A549 (cell line): ENCODE data around the gene KCNE3. TPM values are rescaled to one million over a fixed set of nuclear protein-coding genes. Genes with fewer than 3 reads are reported as not detected.

Source experiments
- ATAC-seq, 2 experiments: fragments of 200-7000 bp in 1 of 2; fragments of >200 bp in 1 of 2; cut with Nextera tagmentation in 1 of 2; cut with Tn5 transposase in 1 of 2; 3 replicates each; pipeline versions ENCODE4 v1.8.0 to v1.9.1; 2018 to 2020; ENCODE audit warnings: mild to moderate bottlenecking in 1 of 2, moderate library complexity in 1 of 2
- CTCF ChIA-PET: fragments of 300-600 bp; sonication (Branson Sonifier 250); formaldehyde crosslinking; extraction: SDS; loops from one replicate; lab custom pipeline; 2021; ENCODE audit warnings: antibody characterized with exemption, inconsistent platforms; lab: Yijun Ruan, JAX
- POLR2A ChIA-PET: fragments of 350-600 bp; formaldehyde crosslinking; extraction: SDS; loops from one replicate; lab custom pipeline; 2021; ENCODE audit warnings: antibody characterized with exemption, inconsistent platforms; lab: Yijun Ruan, JAX
- DNase-seq, 2 experiments: peaks; one replicate each; pipeline versions ENCODE4 v3.0.0 to v3.0.0-alpha.2; 2011 to 2016; ENCODE audit warnings: low read depth in 1 of 2, low spot score in 1 of 2
- FAIRE-seq: peaks from 2 replicates; lab custom pipeline; 2011; peaks lifted over from hg19 to GRCh38; lab: Jason Lieb, UNC
- H3K27ac ChIP-seq, 2 experiments: fragments of >200 bp; sonication (Bioruptor Twin); formaldehyde crosslinking; 3 replicates each; pipeline ENCODE4 v1.5.1; 2016 to 2017
- H3K4me1 ChIP-seq: fragments of >200 bp; sonication (Bioruptor Twin); formaldehyde crosslinking; 3 replicates; pipeline ENCODE4 v1.6.1; 2016
- H3K4me2 ChIP-seq: fragments of >200 bp; sonication (Bioruptor Twin); formaldehyde crosslinking; 3 replicates; pipeline ENCODE4 v1.6.1; 2016
- H3K4me3 ChIP-seq: fragments of >200 bp; sonication (Bioruptor Twin); formaldehyde crosslinking; 3 replicates; pipeline ENCODE4 v1.5.1; 2016
- H3K9me3 ChIP-seq: fragments of >200 bp; sonication (Bioruptor Twin); formaldehyde crosslinking; 3 replicates; pipeline ENCODE4 v1.6.1; 2016
- BHLHE40 ChIP-seq: IDR thresholded peaks from 2 replicates; pipeline ENCODE4 v1.6.1; 2012; ENCODE audit warnings: low read depth, low read length, inconsistent platforms
- CBX8 ChIP-seq: fragments of 200-600 bp; sonication (generic); IDR thresholded peaks from 2 replicates; pipeline ENCODE4 v1.6.1; 2016
- HOXA7 ChIP-seq: fragments of 250-450 bp; sonication (Bioruptor Pico); IDR thresholded peaks from 2 replicates; pipeline ENCODE4 v1.5.0; 2020; ENCODE audit warnings: mild to moderate bottlenecking, moderate library complexity
- HOXB13 ChIP-seq: fragments of 250-450 bp; sonication (Bioruptor Pico); IDR thresholded peaks from 2 replicates; pipeline ENCODE4 v1.5.0; 2020; ENCODE audit warnings: low read depth, mild to moderate bottlenecking, moderate library complexity
- JUN ChIP-seq, 2 experiments: fragments of >200 bp; sonication (Bioruptor Twin); formaldehyde crosslinking; IDR thresholded peaks; 2 replicates in 1 of 2; 3 replicates in 1 of 2; pipeline ENCODE4 v1.6.1; 2016 to 2017
- KDM1A ChIP-seq: fragments of 200-600 bp; sonication (generic); IDR thresholded peaks from 2 replicates; pipeline ENCODE4 v1.6.1; 2016; ENCODE audit warnings: low read depth, mild to moderate bottlenecking
- MAZ ChIP-seq: fragments of 150-350 bp; IDR thresholded peaks from 2 replicates; pipeline ENCODE4 v1.6.1; 2014; ENCODE audit warnings: antibody characterized with exemption, low read depth, low read length, borderline replicate concordance
- NR3C1 ChIP-seq: fragments of >200 bp; sonication (Bioruptor Twin); formaldehyde crosslinking; IDR thresholded peaks from 3 replicates; pipeline ENCODE4 v1.6.1; 2017
- RAD21 ChIP-seq, 2 experiments: fragments of >200 bp in 1 of 2; sonication (Bioruptor Twin) in 1 of 2; formaldehyde crosslinking in 1 of 2; IDR thresholded peaks in 1 of 2; conservative IDR thresholded peaks in 1 of 2; 2 replicates in 1 of 2; 3 replicates in 1 of 2; pipeline ENCODE4 v1.6.1; 2012 to 2018; ENCODE audit warnings: inconsistent platforms in 1 of 2
- RFX5 ChIP-seq: fragments of 450-650 bp; IDR thresholded peaks from 2 replicates; pipeline ENCODE4 v1.7.1; 2014; ENCODE audit warnings: antibody characterized with exemption, mild to moderate bottlenecking, moderate library complexity
- TFCP2L1 ChIP-seq: fragments of 250-450 bp; sonication (Bioruptor Pico); IDR thresholded peaks from 2 replicates; pipeline ENCODE4 v1.5.0; 2021; ENCODE audit warnings: mild to moderate bottlenecking
- WGBS: methylation state at CpG from one replicate; pipeline ENCODE4 v1.1.6; 2017; ENCODE audit errors: missing lambda C conversion rate; 5-methylcytosine and 5-hydroxymethylcytosine counted together
- polyA plus RNA-seq, 4 experiments: library from polyadenylated mRNA; depleted of rRNA in 3 of 4; stranded (reverse); fragments of >200 nt; fragmentation: RNase III in 1 of 4; extraction: RNeasy Plus Mini Kit Qiagen cat#74134 plus additional on column Dnase treatment in 1 of 4; gene quantifications; 2 replicates in 3 of 4; 3 replicates in 1 of 4; pipeline ENCODE4 v1.2.3, GENCODE V29; 2011 to 2017
- TF ChIP-seq, protein P1 (sequence below): fragments of 200-600 bp; sonication (generic); IDR thresholded peaks from 2 replicates; pipeline ENCODE4 v1.6.1; 2016; ENCODE audit warnings: antibody characterized with exemption, mild to moderate bottlenecking, moderate library complexity
- TF ChIP-seq, protein P2 (sequence below): fragments of 450-650 bp; IDR thresholded peaks from 2 replicates; pipeline ENCODE4 v1.6.1; 2014; ENCODE audit warnings: antibody characterized with exemption
- TF ChIP-seq, protein P3 (sequence below): fragments of >200 bp; sonication (Bioruptor Twin); formaldehyde crosslinking; IDR thresholded peaks from 2 replicates; pipeline ENCODE4 v1.6.1; 2016
- TF ChIP-seq, protein P4 (sequence below): fragments of >200 bp; sonication (Bioruptor Twin); formaldehyde crosslinking; IDR thresholded peaks from 3 replicates; pipeline ENCODE4 v1.5.1; 2016
- TF ChIP-seq, protein P5 (sequence below): fragments of >200 bp; sonication (Bioruptor Twin); formaldehyde crosslinking; IDR thresholded peaks from 3 replicates; pipeline ENCODE4 v1.6.1; 2016
- TF ChIP-seq, protein P6 (sequence below): IDR thresholded peaks from 2 replicates; pipeline ENCODE4 v1.6.1; 2012
- TF ChIP-seq, protein P7 (sequence below): IDR thresholded peaks from 2 replicates; pipeline ENCODE4 v1.6.1; 2012; ENCODE audit warnings: low read depth, borderline replicate concordance

The KCNE3 gene
- polyA plus RNA-seq, 2 of the 4 experiments (the other 2 are of a cell fraction), result 0.23 to 0.56 TPM

DNA sequence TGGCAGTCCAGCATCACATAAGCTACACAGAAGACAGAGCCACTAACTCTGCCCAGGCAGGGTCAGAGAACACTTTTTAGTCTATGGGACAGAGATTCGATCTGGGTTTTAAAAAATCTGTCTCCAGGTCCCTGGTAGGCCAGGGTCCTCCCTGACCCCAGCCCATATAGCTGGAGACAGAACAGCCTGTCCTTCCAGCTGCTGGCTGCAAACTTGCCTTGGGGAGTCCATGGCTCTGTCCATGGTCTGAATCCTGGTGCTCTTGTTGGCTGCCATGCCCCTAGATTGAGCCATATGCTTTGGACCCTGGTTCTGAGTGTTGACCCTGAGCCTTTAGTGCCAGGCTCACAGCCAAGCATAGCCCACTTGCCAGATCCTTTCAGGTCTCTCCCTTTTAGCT is 39.5 kb upstream of the KCNE3 start:
- FAIRE-seq, result no peak
- H3K27ac ChIP-seq, result no peak overlapping the region
- TF ChIP-seq, protein P1, sequence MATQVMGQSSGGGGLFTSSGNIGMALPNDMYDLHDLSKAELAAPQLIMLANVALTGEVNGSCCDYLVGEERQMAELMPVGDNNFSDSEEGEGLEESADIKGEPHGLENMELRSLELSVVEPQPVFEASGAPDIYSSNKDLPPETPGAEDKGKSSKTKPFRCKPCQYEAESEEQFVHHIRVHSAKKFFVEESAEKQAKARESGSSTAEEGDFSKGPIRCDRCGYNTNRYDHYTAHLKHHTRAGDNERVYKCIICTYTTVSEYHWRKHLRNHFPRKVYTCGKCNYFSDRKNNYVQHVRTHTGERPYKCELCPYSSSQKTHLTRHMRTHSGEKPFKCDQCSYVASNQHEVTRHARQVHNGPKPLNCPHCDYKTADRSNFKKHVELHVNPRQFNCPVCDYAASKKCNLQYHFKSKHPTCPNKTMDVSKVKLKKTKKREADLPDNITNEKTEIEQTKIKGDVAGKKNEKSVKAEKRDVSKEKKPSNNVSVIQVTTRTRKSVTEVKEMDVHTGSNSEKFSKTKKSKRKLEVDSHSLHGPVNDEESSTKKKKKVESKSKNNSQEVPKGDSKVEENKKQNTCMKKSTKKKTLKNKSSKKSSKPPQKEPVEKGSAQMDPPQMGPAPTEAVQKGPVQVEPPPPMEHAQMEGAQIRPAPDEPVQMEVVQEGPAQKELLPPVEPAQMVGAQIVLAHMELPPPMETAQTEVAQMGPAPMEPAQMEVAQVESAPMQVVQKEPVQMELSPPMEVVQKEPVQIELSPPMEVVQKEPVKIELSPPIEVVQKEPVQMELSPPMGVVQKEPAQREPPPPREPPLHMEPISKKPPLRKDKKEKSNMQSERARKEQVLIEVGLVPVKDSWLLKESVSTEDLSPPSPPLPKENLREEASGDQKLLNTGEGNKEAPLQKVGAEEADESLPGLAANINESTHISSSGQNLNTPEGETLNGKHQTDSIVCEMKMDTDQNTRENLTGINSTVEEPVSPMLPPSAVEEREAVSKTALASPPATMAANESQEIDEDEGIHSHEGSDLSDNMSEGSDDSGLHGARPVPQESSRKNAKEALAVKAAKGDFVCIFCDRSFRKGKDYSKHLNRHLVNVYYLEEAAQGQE, result peak; percentile 77
- no peak for TF ChIP-seq MAZ
- TF ChIP-seq, all 56 proteins: peak for 1
- H3K9me3 ChIP-seq, result peaks cover 11% of the 10 kb centered on the region; the same call in 2 of the 3 replicates
- CTCF ChIA-PET, result interaction anchor here (1.8 kb wide), 1 partner anchor 57 kb away, joined by 3 read pairs; no protein-coding TSS in a partner anchor
- ATAC-seq (no peak), DNase-seq (no peak)
- 31% methylated on average over 1 of the region's 1 CpG for WGBS
- H3K4me1 ChIP-seq, result peaks cover 15% of the 10 kb centered on the region
- POLR2A ChIA-PET, result interaction anchor here (4.2 kb wide), 1 partner anchor 13 kb away, joined by 68 read pairs; the partner anchor contains the start of gene LIPT2
- no peak overlapping the region for H3K4me3 ChIP-seq
- no peak overlapping the region for H3K4me2 ChIP-seq

DNA sequence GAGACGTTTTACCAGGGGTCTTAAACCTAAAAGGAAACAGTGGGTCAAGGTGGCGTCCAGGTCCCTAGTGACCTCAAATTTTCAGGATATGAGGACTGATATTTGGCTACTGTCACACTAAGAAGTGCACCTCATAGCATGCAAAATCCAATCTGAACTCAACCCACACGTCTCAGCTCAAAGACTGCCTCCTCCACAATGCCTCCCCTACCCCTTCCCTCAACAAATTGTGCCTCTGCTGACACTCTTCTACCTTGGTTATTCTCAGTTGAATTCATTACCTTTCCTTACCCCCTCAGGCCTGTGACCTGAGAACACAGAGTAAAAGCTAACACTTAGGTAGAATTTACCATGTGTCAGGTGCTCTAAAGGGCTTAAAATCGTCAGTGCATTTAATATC is 38.6 kb upstream of the KCNE3 start:
- ChIA-PET POLR2A (interaction anchor here (4.2 kb wide), 1 partner anchor 12 kb away, joined by 68 read pairs; the partner anchor contains the start of gene LIPT2), CTCF (interaction anchor here (0.7 to 1.5 kb wide), 4 partner anchors 28 to 64 kb away, joined by 3 to 4 read pairs (median 3); no protein-coding TSS in a partner anchor)
- FAIRE-seq (no peak), ATAC-seq (no peak), DNase-seq (no peak)
- H3K4me3 ChIP-seq, result no peak overlapping the region
- WGBS, result 82% methylated on average over 4 of the region's 4 CpGs
- no peak overlapping the region; the same call in 2 of the 3 replicates for H3K4me2 ChIP-seq
- H3K9me3 ChIP-seq, result peaks cover 11% of the 10 kb centered on the region; the same call in 2 of the 3 replicates
- no peak for TF ChIP-seq CBX8
- TF ChIP-seq HOXB13 (CRISPR knock-in tag), result no peak
- no peak for TF ChIP-seq BHLHE40
- H3K27ac ChIP-seq, result peak overlapping the region; percentile 70 to 82; a peak in 4 of 6 replicates
- H3K4me1 ChIP-seq, result peaks cover 15% of the 10 kb centered on the region

DNA sequence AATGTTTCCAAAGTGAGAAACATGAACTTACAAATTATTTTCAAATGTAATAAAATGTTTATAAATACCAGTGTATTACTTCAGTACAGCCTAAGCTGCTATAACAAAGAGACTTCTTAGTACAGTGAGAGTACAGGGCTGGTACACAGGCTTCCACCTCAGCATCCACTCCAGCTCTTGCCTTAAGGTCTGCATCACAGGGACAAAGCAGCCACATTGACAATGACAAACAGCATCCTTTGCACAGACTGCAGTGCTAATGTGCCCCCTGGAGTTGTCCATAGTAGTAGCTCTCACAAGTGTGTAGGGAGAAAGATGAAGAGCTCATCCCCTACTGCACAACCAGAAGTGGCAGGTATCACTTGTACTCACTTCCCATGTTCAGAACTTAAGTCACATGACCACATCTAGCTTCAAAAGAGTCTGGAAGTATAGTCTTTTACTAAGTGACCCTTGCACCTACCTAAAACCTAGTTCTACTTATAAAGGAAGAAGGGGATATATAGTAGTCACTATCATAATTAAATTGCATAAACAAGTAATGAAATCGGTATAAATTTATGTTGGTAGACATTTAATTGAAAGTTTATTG is 36.8 kb upstream of the KCNE3 start:
- WGBS, result 67% methylated on average over 1 of the region's 1 CpG
- peaks cover 15% of the 10 kb centered on the region for H3K4me1 ChIP-seq
- DNase-seq, result peak in 1 of 2 experiments; percentile 28
- peaks cover 11% of the 10 kb centered on the region; the same call in 2 of the 3 replicates for H3K9me3 ChIP-seq
- peak overlapping the region; percentile 70 to 82 for H3K27ac ChIP-seq
- peak overlapping the region; percentile 56 for H3K4me2 ChIP-seq
- no peak overlapping the region for H3K4me3 ChIP-seq
- POLR2A ChIA-PET, result interaction anchor here (4.2 kb wide), 1 partner anchor 10 kb away, joined by 68 read pairs; the partner anchor contains the start of gene LIPT2
- FAIRE-seq, result no peak
- TF ChIP-seq, protein P2, sequence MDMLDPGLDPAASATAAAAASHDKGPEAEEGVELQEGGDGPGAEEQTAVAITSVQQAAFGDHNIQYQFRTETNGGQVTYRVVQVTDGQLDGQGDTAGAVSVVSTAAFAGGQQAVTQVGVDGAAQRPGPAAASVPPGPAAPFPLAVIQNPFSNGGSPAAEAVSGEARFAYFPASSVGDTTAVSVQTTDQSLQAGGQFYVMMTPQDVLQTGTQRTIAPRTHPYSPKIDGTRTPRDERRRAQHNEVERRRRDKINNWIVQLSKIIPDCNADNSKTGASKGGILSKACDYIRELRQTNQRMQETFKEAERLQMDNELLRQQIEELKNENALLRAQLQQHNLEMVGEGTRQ, result peak; percentile 36; the same call in 1 of the 2 replicates
- TF ChIP-seq, protein P3, sequence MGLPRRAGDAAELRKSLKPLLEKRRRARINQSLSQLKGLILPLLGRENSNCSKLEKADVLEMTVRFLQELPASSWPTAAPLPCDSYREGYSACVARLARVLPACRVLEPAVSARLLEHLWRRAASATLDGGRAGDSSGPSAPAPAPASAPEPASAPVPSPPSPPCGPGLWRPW, result no peak
- ATAC-seq, result peak in 1 of 2 experiments; percentile 50; a peak in 3 of 6 replicates
- CTCF ChIA-PET, result interaction anchor here (0.6 to 1.1 kb wide), 5 partner anchors 10 to 54 kb away, joined by 3 to 5 read pairs (median 3); partner anchors contain the start of gene LIPT2

DNA sequence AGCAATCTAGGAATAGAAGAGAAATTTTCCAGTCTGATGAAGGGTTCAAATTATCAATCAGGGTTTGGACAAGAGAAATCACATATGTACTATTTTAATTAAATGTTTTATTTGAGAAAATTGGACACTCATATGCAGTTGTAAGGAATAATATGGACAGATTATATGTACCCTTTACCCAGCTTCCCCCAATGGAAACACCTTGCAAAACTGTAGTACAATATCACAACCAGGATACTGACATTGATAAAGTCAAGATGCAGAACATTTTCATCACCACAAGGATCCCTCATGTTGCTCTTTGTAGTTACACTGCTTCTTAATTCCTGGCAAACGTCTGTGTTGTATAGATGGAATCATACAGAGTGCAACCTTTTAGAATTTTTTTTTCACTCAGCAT is 27.6 kb upstream of the KCNE3 start:
- ChIA-PET POLR2A (interaction anchor here (1.1 to 2.7 kb wide), 3 partner anchors 11 to 324 kb away, joined by 3 to 68 read pairs (median 20); partner anchors contain the start of genes C2CD3 and PPME1), CTCF (interaction anchor here (0.6 to 4.1 kb wide), 4 partner anchors 42 to 776 kb away, joined by 3 to 23 read pairs (median 3); no protein-coding TSS in a partner anchor)
- Histone ChIP-seq H3K9me3 (no peaks in the 10 kb centered on the region; the same call in 2 of the 3 replicates), H3K27ac (no peak overlapping the region), H3K4me2 (no peak overlapping the region), H3K4me3 (no peak overlapping the region), H3K4me1 (peaks cover 14% of the 10 kb centered on the region; the same call in 2 of the 3 replicates)
- no peak for DNase-seq
- ATAC-seq, result no peak
- no peak for FAIRE-seq
- WGBS, result 89% methylated on average over 1 of the region's 1 CpG
- TF ChIP-seq KDM1A, result no peak
- TF ChIP-seq, protein P4, sequence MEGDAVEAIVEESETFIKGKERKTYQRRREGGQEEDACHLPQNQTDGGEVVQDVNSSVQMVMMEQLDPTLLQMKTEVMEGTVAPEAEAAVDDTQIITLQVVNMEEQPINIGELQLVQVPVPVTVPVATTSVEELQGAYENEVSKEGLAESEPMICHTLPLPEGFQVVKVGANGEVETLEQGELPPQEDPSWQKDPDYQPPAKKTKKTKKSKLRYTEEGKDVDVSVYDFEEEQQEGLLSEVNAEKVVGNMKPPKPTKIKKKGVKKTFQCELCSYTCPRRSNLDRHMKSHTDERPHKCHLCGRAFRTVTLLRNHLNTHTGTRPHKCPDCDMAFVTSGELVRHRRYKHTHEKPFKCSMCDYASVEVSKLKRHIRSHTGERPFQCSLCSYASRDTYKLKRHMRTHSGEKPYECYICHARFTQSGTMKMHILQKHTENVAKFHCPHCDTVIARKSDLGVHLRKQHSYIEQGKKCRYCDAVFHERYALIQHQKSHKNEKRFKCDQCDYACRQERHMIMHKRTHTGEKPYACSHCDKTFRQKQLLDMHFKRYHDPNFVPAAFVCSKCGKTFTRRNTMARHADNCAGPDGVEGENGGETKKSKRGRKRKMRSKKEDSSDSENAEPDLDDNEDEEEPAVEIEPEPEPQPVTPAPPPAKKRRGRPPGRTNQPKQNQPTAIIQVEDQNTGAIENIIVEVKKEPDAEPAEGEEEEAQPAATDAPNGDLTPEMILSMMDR, result no peak
- TF ChIP-seq TFCP2L1, result no peak
- TF ChIP-seq, protein P5, sequence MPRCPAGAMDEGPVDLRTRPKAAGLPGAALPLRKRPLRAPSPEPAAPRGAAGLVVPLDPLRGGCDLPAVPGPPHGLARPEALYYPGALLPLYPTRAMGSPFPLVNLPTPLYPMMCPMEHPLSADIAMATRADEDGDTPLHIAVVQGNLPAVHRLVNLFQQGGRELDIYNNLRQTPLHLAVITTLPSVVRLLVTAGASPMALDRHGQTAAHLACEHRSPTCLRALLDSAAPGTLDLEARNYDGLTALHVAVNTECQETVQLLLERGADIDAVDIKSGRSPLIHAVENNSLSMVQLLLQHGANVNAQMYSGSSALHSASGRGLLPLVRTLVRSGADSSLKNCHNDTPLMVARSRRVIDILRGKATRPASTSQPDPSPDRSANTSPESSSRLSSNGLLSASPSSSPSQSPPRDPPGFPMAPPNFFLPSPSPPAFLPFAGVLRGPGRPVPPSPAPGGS, result no peak
- TF ChIP-seq, protein P6, sequence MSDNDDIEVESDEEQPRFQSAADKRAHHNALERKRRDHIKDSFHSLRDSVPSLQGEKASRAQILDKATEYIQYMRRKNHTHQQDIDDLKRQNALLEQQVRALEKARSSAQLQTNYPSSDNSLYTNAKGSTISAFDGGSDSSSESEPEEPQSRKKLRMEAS, result no peak
- no peak for TF ChIP-seq RFX5
- no peak for TF ChIP-seq RAD21 (conservative IDR thresholded peaks at IDR 0.05 in 1 of 2, IDR thresholded peaks at IDR 0.05 in 1 of 2)
- no peak for TF ChIP-seq HOXA7 (CRISPR knock-in tag)
- no peak for TF ChIP-seq CBX8
- no peak for TF ChIP-seq NR3C1
- TF ChIP-seq, protein P7, sequence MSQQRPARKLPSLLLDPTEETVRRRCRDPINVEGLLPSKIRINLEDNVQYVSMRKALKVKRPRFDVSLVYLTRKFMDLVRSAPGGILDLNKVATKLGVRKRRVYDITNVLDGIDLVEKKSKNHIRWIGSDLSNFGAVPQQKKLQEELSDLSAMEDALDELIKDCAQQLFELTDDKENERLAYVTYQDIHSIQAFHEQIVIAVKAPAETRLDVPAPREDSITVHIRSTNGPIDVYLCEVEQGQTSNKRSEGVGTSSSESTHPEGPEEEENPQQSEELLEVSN, result no peak
- no peak for TF ChIP-seq JUN (IDR thresholded peaks at IDR 0.05)
